ENCODE results near the gene IFI27. TPM values are rescaled to one million over a fixed set of nuclear protein-coding genes. Genes with fewer than 3 reads are reported as not detected.

Gene IFI27
- total RNA-seq, 1 experiment from 2014 or later, result 2.3 TPM

DNA sequence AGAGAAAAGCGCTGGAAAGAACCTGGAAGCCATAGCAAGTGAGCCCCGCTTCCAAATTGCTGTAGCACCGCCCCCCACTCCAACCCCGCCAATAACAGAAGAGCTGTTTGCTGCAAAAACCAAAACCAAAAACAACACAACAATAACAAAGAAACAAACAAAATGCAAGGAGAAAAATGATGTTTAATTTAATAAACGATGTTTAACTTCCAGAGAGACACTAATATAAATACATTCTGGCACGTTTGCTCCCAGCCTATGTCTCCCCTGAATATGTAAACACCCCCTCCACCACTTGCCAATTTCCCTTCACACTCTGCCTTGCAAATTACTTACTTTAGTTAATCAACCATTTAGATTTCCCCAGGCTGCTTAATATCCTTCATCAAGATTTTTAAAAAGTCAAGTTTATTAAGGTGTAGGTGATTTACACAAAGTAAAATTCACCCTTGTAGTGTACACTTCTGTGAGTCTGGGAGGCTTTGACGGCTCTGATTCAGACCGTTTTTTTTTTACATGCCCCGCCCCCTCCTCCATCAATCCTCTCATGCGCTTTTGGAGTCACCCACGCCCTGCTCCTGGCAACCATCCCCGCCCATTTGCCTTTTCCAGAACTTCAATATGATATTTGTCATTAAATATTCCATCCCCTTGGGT, 19.4 kb downstream of the IFI27 start:
- ChIA-PET POLR2A (no interaction called here), CTCF (interaction anchor here (0.5 to 0.6 kb wide), 2 partner anchors 26 to 62 kb away, joined by 3 to 4 read pairs; no protein-coding TSS in a partner anchor)
- TF ChIP-seq POLR2AphosphoS5 (IDR thresholded peaks at IDR 0.05; ENCODE audit: low read depth, low read length) (no peak), REST (IDR thresholded peaks at IDR 0.05; ENCODE audit: insufficient read depth in 1 of 2, low read depth in 2 of 2, low read length in 1 of 2) (no peak), SIN3A (IDR thresholded peaks at IDR 0.05; ENCODE audit: borderline replicate concordance, insufficient read depth, low read depth, low read length) (no peak), TCF7L2 (IDR thresholded peaks at IDR 0.05; ENCODE audit: low read depth, low read length) (no peak)
- TF ChIP-seq, protein P1, sequence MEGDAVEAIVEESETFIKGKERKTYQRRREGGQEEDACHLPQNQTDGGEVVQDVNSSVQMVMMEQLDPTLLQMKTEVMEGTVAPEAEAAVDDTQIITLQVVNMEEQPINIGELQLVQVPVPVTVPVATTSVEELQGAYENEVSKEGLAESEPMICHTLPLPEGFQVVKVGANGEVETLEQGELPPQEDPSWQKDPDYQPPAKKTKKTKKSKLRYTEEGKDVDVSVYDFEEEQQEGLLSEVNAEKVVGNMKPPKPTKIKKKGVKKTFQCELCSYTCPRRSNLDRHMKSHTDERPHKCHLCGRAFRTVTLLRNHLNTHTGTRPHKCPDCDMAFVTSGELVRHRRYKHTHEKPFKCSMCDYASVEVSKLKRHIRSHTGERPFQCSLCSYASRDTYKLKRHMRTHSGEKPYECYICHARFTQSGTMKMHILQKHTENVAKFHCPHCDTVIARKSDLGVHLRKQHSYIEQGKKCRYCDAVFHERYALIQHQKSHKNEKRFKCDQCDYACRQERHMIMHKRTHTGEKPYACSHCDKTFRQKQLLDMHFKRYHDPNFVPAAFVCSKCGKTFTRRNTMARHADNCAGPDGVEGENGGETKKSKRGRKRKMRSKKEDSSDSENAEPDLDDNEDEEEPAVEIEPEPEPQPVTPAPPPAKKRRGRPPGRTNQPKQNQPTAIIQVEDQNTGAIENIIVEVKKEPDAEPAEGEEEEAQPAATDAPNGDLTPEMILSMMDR (IDR thresholded peaks at IDR 0.05), result no peak
- H3K4me3 ChIP-seq (ENCODE audit: low read depth in 2 of 2, low read length in 2 of 2), result peak overlapping the region; percentile 47 to 68
- peaks cover 4% of the 10 kb centered on the region for H3K4me1 ChIP-seq (ENCODE audit: control insufficient read depth, insufficient read depth, low read length)
- intact Hi-C loops (cut with micrococcal nuclease; ENCODE audit: unreplicated experiment), result loop anchor here (5.0 to 10.0 kb wide), 3 partner anchors 52 to 195 kb away; no protein-coding TSS in a partner anchor
- no peaks in the 10 kb centered on the region for H3K36me3 ChIP-seq (ENCODE audit: control insufficient read depth, insufficient read depth, low read length)
- no peaks in the 10 kb centered on the region for H3K9me3 ChIP-seq (ENCODE audit: control insufficient read depth, insufficient read depth, low read depth, low read length)
- ATAC-seq, result no peak
- no peak for DNase-seq (ENCODE audit: low read depth, low spot score)
- H3K27ac ChIP-seq (ENCODE audit: low read length), result no peak overlapping the region
- BruUV-seq (replicated peaks), result no TSS peak
- in situ Hi-C loops (cut with HindIII; ENCODE audit: low pct_unique_long_range_greater_than_20kb, low sequenced_read_pairs), result no loop called here
- H3K27me3 ChIP-seq (ENCODE audit: control insufficient read depth, insufficient read depth, low read length), result no peaks in the 10 kb centered on the region

DNA sequence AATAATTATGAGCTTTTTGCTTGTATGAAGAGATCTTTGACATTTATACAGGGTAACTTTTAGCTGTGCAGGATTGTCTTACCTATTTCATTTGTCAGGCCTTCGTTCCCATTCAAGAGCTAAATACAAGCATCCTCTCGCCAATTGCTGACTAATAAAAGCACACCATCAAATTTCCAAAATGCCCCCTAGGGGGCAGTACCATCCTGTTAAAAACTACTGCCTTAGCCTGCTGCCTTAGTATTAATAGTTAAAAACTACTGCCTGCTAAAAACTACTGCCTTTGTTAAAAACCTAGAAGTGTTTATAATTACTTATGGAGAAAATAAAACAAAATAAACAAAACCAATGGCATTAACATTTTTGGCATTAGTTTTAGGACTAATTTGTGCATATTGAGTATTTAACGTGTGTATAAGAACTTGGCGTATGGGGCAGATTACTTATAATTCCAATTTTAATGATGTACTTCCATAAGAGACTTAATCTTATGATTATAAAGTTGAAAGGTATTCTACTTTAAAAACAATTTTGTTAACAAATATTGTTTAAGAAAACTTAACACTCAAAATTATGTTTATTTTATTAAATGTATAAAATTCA, 21.9 kb downstream of the IFI27 start:
- no peak overlapping the region for H3K4me3 ChIP-seq (ENCODE audit: low read depth in 2 of 2, low read length in 2 of 2)
- CTCF ChIA-PET, result interaction anchor here (0.6 to 1.6 kb wide), 5 partner anchors 43 to 467 kb away, joined by 3 to 13 read pairs (median 3); no protein-coding TSS in a partner anchor
- TF ChIP-seq SIN3A (IDR thresholded peaks at IDR 0.05; ENCODE audit: borderline replicate concordance, insufficient read depth, low read depth, low read length) (no peak), REST (IDR thresholded peaks at IDR 0.05; ENCODE audit: insufficient read depth in 1 of 2, low read depth in 2 of 2, low read length in 1 of 2) (no peak), TCF7L2 (IDR thresholded peaks at IDR 0.05; ENCODE audit: low read depth, low read length) (no peak), POLR2AphosphoS5 (IDR thresholded peaks at IDR 0.05; ENCODE audit: low read depth, low read length) (no peak)
- TF ChIP-seq, protein P1 (IDR thresholded peaks at IDR 0.05), result peak; percentile 74; the same call in 1 of the 2 replicates
- H3K36me3 ChIP-seq (ENCODE audit: control insufficient read depth, insufficient read depth, low read length), result no peaks in the 10 kb centered on the region
- ATAC-seq (peak; percentile 52; the same call in 1 of the 2 replicates), DNase-seq (ENCODE audit: low read depth, low spot score) (no peak)
- intact Hi-C loops (cut with micrococcal nuclease; ENCODE audit: unreplicated experiment), result loop anchor here (5.0 to 10.0 kb wide), 3 partner anchors 50 to 198 kb away; no protein-coding TSS in a partner anchor
- no peaks in the 10 kb centered on the region for H3K27me3 ChIP-seq (ENCODE audit: control insufficient read depth, insufficient read depth, low read length)
- peaks cover 4% of the 10 kb centered on the region for H3K4me1 ChIP-seq (ENCODE audit: control insufficient read depth, insufficient read depth, low read length)
- H3K27ac ChIP-seq (ENCODE audit: low read length), result no peak overlapping the region
- no TSS peak for BruUV-seq (replicated peaks)
- in situ Hi-C loops (cut with HindIII; ENCODE audit: low pct_unique_long_range_greater_than_20kb, low sequenced_read_pairs), result no loop called here
- POLR2A ChIA-PET, result no interaction called here
- no peaks in the 10 kb centered on the region for H3K9me3 ChIP-seq (ENCODE audit: control insufficient read depth, insufficient read depth, low read depth, low read length)

All from Panc1 (cell line).